ENCODE measurements around the gene MED12L.

Gene MED12L

DNA sequence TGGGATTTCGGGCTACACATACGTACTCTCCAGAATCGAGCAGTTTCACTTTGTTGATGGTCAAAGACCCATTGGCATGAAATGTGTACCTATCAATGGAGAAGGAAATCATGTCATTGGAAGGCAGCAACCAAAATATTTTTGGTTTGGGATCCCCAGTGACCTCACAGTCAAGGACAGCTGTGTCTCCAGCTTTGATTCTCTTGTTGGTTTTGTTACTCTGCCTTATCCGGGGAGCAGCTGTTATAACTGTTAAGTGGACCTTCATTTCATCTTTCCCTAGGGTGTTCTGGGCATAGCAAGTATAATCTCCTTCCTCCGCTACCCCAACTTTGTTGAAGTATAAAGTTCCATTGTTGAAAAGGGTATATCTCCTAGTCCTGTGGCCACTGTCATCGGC, 352.4 kb downstream of the MED12L start:
- H3K4me1 Mint-ChIP-seq (ENCODE audit: low read depth), result no peaks in the 10 kb centered on the region
- H3K27ac Mint-ChIP-seq, result no peak overlapping the region
- no peaks in the 10 kb centered on the region for H3K27me3 Mint-ChIP-seq
- H3K36me3 Mint-ChIP-seq (ENCODE audit: low read depth), result no peaks in the 10 kb centered on the region
- H3K9me3 Mint-ChIP-seq, result no peaks in the 10 kb centered on the region
- H3K4me3 Mint-ChIP-seq, result no peak overlapping the region

DNA sequence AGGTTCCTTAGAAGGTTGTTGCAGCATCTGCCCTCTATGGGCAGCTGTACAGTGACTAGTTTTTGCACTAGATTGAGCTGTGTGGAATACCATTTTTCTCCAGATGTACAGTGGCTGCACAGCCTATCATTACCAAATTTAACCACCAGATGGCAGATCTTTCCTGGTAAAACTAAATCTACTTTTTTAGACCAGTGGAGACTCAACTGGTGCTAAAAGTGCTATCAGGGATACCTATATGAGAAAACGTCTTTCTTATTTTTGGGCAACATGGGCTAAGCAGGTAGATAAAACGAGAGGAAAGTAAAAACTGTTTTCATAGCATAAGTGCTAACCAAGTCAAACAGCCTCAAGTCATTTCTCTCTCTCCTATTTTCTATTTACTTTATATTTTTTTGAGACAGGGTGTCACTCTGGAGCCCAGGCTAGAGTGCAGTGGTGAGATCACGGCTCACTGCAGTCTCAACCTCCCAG, 354.2 kb downstream of the MED12L start:
- Mint-ChIP-seq H3K4me3 (no peak overlapping the region), H3K36me3 (ENCODE audit: low read depth) (no peaks in the 10 kb centered on the region), H3K27ac (no peak overlapping the region), H3K4me1 (ENCODE audit: low read depth) (no peaks in the 10 kb centered on the region), H3K9me3 (no peaks in the 10 kb centered on the region), H3K27me3 (no peaks in the 10 kb centered on the region)

DNA sequence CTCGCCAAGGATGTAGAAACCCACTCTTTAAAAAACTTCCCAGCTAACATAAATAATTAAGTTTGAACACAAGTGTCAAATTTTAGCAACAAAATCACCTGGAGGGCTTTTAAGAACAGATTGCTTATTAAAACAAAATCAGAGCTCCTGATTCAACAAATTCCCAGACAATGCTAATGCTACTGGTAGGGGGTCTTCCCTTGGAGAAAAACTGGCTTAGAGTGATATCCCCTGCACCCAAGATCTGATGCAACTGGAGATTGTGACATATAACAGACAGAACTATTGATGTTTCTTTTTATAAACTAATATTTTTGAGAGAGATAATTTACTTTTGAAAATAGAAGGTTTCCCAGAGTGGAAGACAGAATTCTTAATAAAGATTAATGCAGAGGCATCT, 355.5 kb downstream of the MED12L start:
- H3K27me3 Mint-ChIP-seq, result no peaks in the 10 kb centered on the region
- H3K36me3 Mint-ChIP-seq (ENCODE audit: low read depth), result no peaks in the 10 kb centered on the region
- H3K4me3 Mint-ChIP-seq, result no peak overlapping the region
- H3K9me3 Mint-ChIP-seq, result no peaks in the 10 kb centered on the region
- H3K27ac Mint-ChIP-seq, result no peak overlapping the region
- no peaks in the 10 kb centered on the region for H3K4me1 Mint-ChIP-seq (ENCODE audit: low read depth)

- Mint-ChIP-seq H3K36me3 (ENCODE audit: low read depth) (no peaks in the 10 kb centered on the region), H3K27ac (no peak overlapping the region), H3K4me3 (no peak overlapping the region), H3K27me3 (no peaks in the 10 kb centered on the region), H3K9me3 (no peaks in the 10 kb centered on the region), H3K4me1 (ENCODE audit: low read depth) (no peaks in the 10 kb centered on the region)
Observed at GRCh38 chr3:151443583-151443982, 358.1 kb downstream of the MED12L start.

DNA sequence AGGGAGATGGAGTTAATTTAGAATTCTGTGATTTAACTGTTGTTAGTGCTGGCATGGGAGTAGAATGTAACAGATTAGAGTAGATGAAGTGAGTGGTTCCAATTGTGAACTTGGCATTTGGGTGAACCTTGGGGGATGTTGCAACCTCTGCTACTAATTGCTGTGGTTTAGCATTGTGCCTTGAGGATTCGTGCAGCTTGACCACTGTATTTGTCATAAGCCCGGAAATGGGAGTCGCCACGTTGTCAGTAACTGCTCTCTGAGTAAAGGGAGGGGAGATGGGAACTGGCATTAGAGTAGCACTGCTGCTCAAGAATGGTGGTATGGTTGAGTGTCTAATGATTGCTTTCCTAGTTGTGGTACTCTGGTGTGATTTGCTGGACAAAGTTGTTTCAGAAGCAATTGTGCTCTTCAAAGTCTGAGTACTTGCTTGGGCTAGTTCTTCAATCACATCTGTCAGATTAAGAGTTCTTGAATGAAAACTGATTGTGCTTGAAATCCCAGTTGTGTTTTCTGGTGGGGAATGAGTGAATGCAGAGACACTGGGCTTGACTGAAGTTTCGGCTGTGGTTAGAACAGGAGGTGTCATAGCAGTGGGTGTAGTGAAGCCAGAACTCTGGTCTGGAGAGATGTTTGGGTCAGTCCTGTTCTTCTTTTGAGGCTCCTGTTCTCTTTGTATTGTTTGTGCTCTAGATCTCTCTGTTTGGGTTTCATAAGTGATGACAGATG, 360.0 kb downstream of the MED12L start:
- no peak overlapping the region for H3K27ac Mint-ChIP-seq
- H3K36me3 Mint-ChIP-seq (ENCODE audit: low read depth), result no peaks in the 10 kb centered on the region
- no peaks in the 10 kb centered on the region for H3K9me3 Mint-ChIP-seq
- H3K4me3 Mint-ChIP-seq, result no peak overlapping the region
- no peaks in the 10 kb centered on the region for H3K27me3 Mint-ChIP-seq
- no peaks in the 10 kb centered on the region for H3K4me1 Mint-ChIP-seq (ENCODE audit: low read depth)

DNA sequence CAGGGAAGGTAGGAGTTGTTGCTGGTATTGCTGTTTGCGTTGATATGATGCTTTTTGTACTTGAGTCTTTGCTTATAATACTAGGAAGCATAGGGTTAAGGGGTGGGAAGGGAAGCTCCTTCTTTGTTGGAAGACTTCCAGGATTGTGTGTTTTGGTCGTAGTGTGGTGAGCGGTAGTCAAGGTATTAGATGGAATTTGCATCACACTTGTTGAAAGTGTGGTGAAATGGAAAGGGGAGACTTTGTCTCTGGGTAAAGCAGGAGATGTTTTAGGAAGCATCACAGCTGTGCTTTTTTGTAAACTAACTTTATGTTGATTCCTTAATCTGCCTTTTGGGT, 360.5 kb downstream of the MED12L start:
- Mint-ChIP-seq H3K4me3 (no peak overlapping the region), H3K27me3 (no peaks in the 10 kb centered on the region), H3K9me3 (no peaks in the 10 kb centered on the region), H3K4me1 (ENCODE audit: low read depth) (no peaks in the 10 kb centered on the region), H3K27ac (no peak overlapping the region), H3K36me3 (ENCODE audit: low read depth) (no peaks in the 10 kb centered on the region)

- Mint-ChIP-seq H3K4me1 (ENCODE audit: low read depth) (no peaks in the 10 kb centered on the region), H3K27ac (no peak overlapping the region)
Observed at GRCh38 chr3:151452368-151452767, 366.9 kb downstream of the MED12L start.

DNA sequence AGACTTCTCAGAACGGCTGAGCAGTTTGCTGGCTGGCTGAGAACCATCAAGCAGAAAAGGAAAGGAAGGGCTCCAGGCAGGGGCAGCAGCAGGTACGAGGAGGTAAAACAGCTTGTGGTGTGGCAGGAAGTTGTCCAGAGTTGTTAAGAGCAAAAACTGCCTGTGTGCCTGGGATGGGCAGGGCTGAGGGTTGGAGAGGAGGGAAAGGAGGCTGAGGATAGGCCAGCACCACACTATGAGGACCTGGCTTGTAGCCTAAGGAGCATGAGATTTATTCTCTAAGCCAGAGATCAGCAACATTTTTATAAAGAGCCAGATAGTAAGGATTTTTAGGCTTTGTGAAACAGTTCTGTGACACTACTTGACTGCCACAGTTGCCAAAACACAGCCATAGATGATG, 367.4 kb downstream of the MED12L start:
- no peaks in the 10 kb centered on the region for H3K4me1 Mint-ChIP-seq (ENCODE audit: low read depth)
- no peaks in the 10 kb centered on the region for H3K36me3 Mint-ChIP-seq (ENCODE audit: low read depth)
- H3K4me3 Mint-ChIP-seq, result no peak overlapping the region
- no peaks in the 10 kb centered on the region for H3K9me3 Mint-ChIP-seq
- peaks cover 4% of the 10 kb centered on the region for H3K27me3 Mint-ChIP-seq
- H3K27ac Mint-ChIP-seq, result no peak overlapping the region

More at GRCh38 chr3:151452368-151452767, 366.9 kb downstream of the MED12L start:
- Mint-ChIP-seq H3K36me3 (ENCODE audit: low read depth) (no peaks in the 10 kb centered on the region), H3K4me3 (no peak overlapping the region), H3K9me3 (no peaks in the 10 kb centered on the region), H3K27me3 (peaks cover 4% of the 10 kb centered on the region)

GRCh38 chr3:151456065-151456464, 370.6 kb downstream of the MED12L start:
- Mint-ChIP-seq H3K4me3 (no peak overlapping the region), H3K4me1 (ENCODE audit: low read depth) (peaks cover 3% of the 10 kb centered on the region), H3K27ac (no peak overlapping the region), H3K9me3 (no peaks in the 10 kb centered on the region), H3K36me3 (ENCODE audit: low read depth) (no peaks in the 10 kb centered on the region), H3K27me3 (peaks cover 12% of the 10 kb centered on the region)

DNA sequence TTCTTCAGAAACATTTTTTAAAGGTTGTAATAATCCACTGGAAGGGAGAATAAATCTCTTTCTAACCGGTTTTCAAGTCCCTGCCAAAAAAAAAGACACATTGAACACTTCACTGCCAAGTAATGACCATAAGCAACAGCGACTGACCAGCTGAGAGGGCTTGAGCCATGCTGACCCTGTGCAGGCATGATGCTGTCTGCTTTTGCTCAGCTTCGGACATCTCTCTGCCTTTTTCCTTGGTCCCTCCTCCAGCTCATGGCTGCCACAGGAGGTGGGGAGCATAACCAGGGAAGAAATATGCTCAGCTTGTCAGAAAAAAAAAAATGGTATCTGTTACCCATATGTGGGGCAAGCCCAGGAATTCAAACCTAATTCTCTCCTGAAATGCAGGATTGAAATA, 373.9 kb downstream of the MED12L start:
- H3K4me1 Mint-ChIP-seq (ENCODE audit: low read depth), result peaks cover 3% of the 10 kb centered on the region
- no peaks in the 10 kb centered on the region for H3K36me3 Mint-ChIP-seq (ENCODE audit: low read depth)
- no peak overlapping the region for H3K27ac Mint-ChIP-seq
- peaks cover 20% of the 10 kb centered on the region for H3K27me3 Mint-ChIP-seq
- H3K9me3 Mint-ChIP-seq, result no peaks in the 10 kb centered on the region
- no peak overlapping the region for H3K4me3 Mint-ChIP-seq

DNA sequence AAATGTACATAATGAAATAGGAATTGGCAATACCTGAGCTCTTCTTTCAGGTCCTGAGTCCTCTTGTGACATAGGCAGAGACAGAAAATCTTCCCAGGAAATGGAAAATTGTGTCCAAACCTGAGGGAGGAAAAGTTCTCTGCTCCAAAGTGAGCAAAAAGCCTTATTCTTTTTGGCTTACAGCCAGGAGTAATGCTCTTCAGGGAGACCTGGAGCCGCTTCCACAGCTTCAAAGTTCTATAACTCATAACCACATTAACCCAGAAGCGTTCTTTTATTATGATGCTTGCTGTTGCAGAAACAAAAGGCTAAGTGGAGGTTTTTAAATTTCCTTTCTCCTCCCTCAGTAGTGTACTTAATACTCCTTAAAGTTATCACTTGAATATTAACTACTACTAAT, 374.8 kb downstream of the MED12L start:
- Mint-ChIP-seq H3K9me3 (no peaks in the 10 kb centered on the region), H3K27me3 (peaks cover 21% of the 10 kb centered on the region), H3K36me3 (ENCODE audit: low read depth) (no peaks in the 10 kb centered on the region), H3K27ac (no peak overlapping the region), H3K4me3 (peak overlapping the region; percentile 23), H3K4me1 (ENCODE audit: low read depth) (peaks cover 3% of the 10 kb centered on the region)

- Mint-ChIP-seq H3K4me3 (peak within 1 kb of the TSS; percentile 23), H3K27me3 (peaks cover 21% of the 10 kb centered on the region), H3K27ac (no peak within 1 kb of the TSS), H3K4me1 (ENCODE audit: low read depth) (peaks cover 3% of the 10 kb centered on the region), H3K36me3 (ENCODE audit: low read depth) (no peaks in the 10 kb centered on the region), H3K9me3 (no peaks in the 10 kb centered on the region)
Observed at GRCh38 chr3:151460774-151461450, 375.4 kb downstream of the MED12L start, which contains the start of gene IGSF10. Gene IGSF10, minus strand, starts transcription at chr3:151461061. Its CDS starts 2,352 bp downstream, at chr3:151458709.

DNA sequence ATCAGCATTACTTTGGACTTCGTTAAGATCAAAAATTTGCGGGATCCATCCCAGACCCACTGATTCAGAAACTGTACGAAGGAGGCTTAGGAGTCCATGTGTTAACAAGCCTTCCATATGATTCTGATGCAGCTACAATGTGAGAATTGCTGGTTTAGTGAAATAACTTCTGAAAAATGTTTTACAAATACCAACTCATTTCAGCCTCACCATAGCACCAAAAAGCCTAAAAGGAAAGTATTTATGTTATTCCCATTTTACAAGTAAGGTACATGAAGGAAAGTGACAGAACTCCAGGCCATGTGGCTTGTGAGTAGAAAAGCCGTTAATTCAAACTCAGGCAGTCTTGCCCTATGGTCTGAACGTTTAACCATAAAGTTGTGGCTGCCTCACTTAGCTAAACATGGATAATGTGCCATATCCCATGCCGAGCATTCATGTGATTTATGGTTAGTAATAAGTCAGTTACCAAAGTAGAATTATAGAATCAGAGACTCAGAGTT, 376.9 kb downstream of the MED12L start:
- no peak overlapping the region for H3K27ac Mint-ChIP-seq
- H3K27me3 Mint-ChIP-seq, result peaks cover 26% of the 10 kb centered on the region
- H3K4me1 Mint-ChIP-seq (ENCODE audit: low read depth), result peaks cover 3% of the 10 kb centered on the region
- no peak overlapping the region for H3K4me3 Mint-ChIP-seq
- H3K36me3 Mint-ChIP-seq (ENCODE audit: low read depth), result no peaks in the 10 kb centered on the region
- no peaks in the 10 kb centered on the region for H3K9me3 Mint-ChIP-seq

- no peak overlapping the region for H3K27ac Mint-ChIP-seq
- H3K36me3 Mint-ChIP-seq (ENCODE audit: low read depth), result no peaks in the 10 kb centered on the region
- H3K9me3 Mint-ChIP-seq, result no peaks in the 10 kb centered on the region
- no peak overlapping the region for H3K4me3 Mint-ChIP-seq
- peaks cover 3% of the 10 kb centered on the region for H3K4me1 Mint-ChIP-seq (ENCODE audit: low read depth)
- peaks cover 26% of the 10 kb centered on the region for H3K27me3 Mint-ChIP-seq
Observed at GRCh38 chr3:151462991-151463390, 377.5 kb downstream of the MED12L start.

DNA sequence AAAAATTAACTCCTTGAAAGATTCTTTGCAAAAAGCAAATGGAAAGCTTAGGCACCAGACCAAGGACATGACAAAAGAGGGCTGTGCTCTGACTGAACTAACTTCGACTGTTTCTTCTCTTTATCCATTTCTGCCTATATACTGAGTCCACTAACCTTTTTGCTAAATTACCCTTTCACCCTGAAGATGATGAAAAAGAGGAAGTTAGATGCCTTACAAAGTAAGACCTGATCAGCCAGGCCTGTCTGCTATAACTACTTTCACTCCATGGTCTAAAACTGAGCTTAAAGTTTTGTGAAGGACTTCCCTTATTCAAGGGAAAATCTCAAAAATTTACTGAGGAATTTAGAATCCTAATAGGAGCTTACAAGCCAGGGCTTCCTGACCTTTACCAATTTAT, 381.6 kb downstream of the MED12L start:
- H3K9me3 Mint-ChIP-seq, result no peaks in the 10 kb centered on the region
- no peaks in the 10 kb centered on the region for H3K36me3 Mint-ChIP-seq (ENCODE audit: low read depth)
- H3K4me1 Mint-ChIP-seq (ENCODE audit: low read depth), result no peaks in the 10 kb centered on the region
- H3K4me3 Mint-ChIP-seq, result no peak overlapping the region
- H3K27ac Mint-ChIP-seq, result no peak overlapping the region
- peaks cover 10% of the 10 kb centered on the region for H3K27me3 Mint-ChIP-seq

Measured in stimulated activated naive CD8-positive, alpha-beta T cell treated with anti-CD3 and anti-CD28 coated beads, Interleukin-15, Interleukin-2, amounts not matched to agents 100 ng/mL and 50 ng/mL, for 24 hours (primary cell).